Measurements from ENCODE around the gene PCSK1.

The PCSK1 gene

GRCh38 chr5:96463091-96463490 lies 30.0 kb upstream of the PCSK1 start:
- H3K4me3 ChIP-seq (ENCODE audit: low read length, poor library complexity, severe bottlenecking): no peak overlapping the region
- H3F3A ChIP-seq (ENCODE audit: low read depth): no peaks in the 10 kb centered on the region
- no peaks in the 10 kb centered on the region for H3K79me2 ChIP-seq (ENCODE audit: insufficient read depth, low read length)
- TF ChIP-seq CTCF (conservative IDR thresholded peaks at IDR 0.05; ENCODE audit: low read length): no peak
- TF ChIP-seq EZH2phosphoT487 (IDR thresholded peaks at IDR 0.05; ENCODE audit: borderline replicate concordance): no peak
- H4K20me1 ChIP-seq (ENCODE audit: insufficient read depth, low read length, poor library complexity, severe bottlenecking): no peaks in the 10 kb centered on the region
- H3K9ac ChIP-seq (ENCODE audit: low read depth, low read length, poor library complexity, severe bottlenecking): no peak overlapping the region
- no peaks in the 10 kb centered on the region for H3K4me1 ChIP-seq (ENCODE audit: insufficient read depth, low read length, poor library complexity, severe bottlenecking)
- no peaks in the 10 kb centered on the region for H3K9me2 ChIP-seq (replicated peaks; ENCODE audit: low read depth, low read length)
- H2AFZ ChIP-seq (ENCODE audit: low read length): no peak overlapping the region
- no peaks in the 10 kb centered on the region for H3K27me3 ChIP-seq (ENCODE audit: insufficient read depth, low read length, poor library complexity, severe bottlenecking)
- no peaks in the 10 kb centered on the region for H3K9me3 ChIP-seq (ENCODE audit: insufficient read depth, low read depth, low read length)
- no peak overlapping the region for H3K4me2 ChIP-seq (ENCODE audit: low read depth, low read length, poor library complexity, severe bottlenecking)
- no peaks in the 10 kb centered on the region for H3K36me3 ChIP-seq (ENCODE audit: insufficient read depth, low read length)

- no peak overlapping the region for H3K9ac ChIP-seq (ENCODE audit: low read depth, low read length, poor library complexity, severe bottlenecking)
- H3K4me2 ChIP-seq (ENCODE audit: low read depth, low read length, poor library complexity, severe bottlenecking): no peak overlapping the region
- no peaks in the 10 kb centered on the region for H3K27me3 ChIP-seq (ENCODE audit: insufficient read depth, low read length, poor library complexity, severe bottlenecking)
- H3K9me3 ChIP-seq (ENCODE audit: insufficient read depth, low read depth, low read length): no peaks in the 10 kb centered on the region
- no peaks in the 10 kb centered on the region for H3K79me2 ChIP-seq (ENCODE audit: insufficient read depth, low read length)
- no peaks in the 10 kb centered on the region for H3K9me2 ChIP-seq (replicated peaks; ENCODE audit: low read depth, low read length)
- no peaks in the 10 kb centered on the region for H4K20me1 ChIP-seq (ENCODE audit: insufficient read depth, low read length, poor library complexity, severe bottlenecking)
- no peaks in the 10 kb centered on the region for H3F3A ChIP-seq (ENCODE audit: low read depth)
- no peak overlapping the region for H2AFZ ChIP-seq (ENCODE audit: low read length)
- TF ChIP-seq EZH2phosphoT487 (IDR thresholded peaks at IDR 0.05; ENCODE audit: borderline replicate concordance) (no peak), CTCF (conservative IDR thresholded peaks at IDR 0.05; ENCODE audit: low read length) (no peak)
- H3K36me3 ChIP-seq (ENCODE audit: insufficient read depth, low read length): no peaks in the 10 kb centered on the region
- no peak overlapping the region for H3K4me3 ChIP-seq (ENCODE audit: low read length, poor library complexity, severe bottlenecking)
- no peaks in the 10 kb centered on the region for H3K4me1 ChIP-seq (ENCODE audit: insufficient read depth, low read length, poor library complexity, severe bottlenecking)
These were observed 26.5 kb upstream of the PCSK1 start for GRCh38 chr5:96459313-96460121.

DNA sequence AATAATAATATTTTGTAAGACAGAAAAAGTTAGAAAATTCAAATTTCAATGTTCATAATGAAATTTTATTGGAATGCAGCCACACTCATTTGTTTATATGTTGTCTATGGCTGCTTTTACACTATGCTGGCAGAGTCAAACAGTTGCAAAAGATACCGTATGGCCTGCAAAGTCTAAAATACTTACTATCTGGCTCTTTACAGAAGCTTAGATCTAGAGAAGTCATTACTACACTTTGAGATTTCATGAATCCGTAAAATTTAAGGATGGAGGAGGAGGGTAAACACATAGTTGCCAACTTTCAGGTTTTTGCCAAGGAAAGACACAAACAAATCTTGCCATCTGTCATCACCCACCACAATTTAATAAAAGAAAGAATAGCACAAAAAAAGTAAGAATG lies 25.1 kb upstream of the PCSK1 start:
- no peaks in the 10 kb centered on the region for H3K9me2 ChIP-seq (replicated peaks; ENCODE audit: low read depth, low read length)
- no peaks in the 10 kb centered on the region for H3K9me3 ChIP-seq (ENCODE audit: insufficient read depth, low read depth, low read length)
- no peak overlapping the region for H3K9ac ChIP-seq (ENCODE audit: low read depth, low read length, poor library complexity, severe bottlenecking)
- H3K4me3 ChIP-seq (ENCODE audit: low read length, poor library complexity, severe bottlenecking): no peak overlapping the region
- no peaks in the 10 kb centered on the region for H3F3A ChIP-seq (ENCODE audit: low read depth)
- no peaks in the 10 kb centered on the region for H3K27me3 ChIP-seq (ENCODE audit: insufficient read depth, low read length, poor library complexity, severe bottlenecking)
- H3K36me3 ChIP-seq (ENCODE audit: insufficient read depth, low read length): no peaks in the 10 kb centered on the region
- TF ChIP-seq CTCF (conservative IDR thresholded peaks at IDR 0.05; ENCODE audit: low read length) (no peak), EZH2phosphoT487 (IDR thresholded peaks at IDR 0.05; ENCODE audit: borderline replicate concordance) (no peak)
- H3K4me2 ChIP-seq (ENCODE audit: low read depth, low read length, poor library complexity, severe bottlenecking): no peak overlapping the region
- no peaks in the 10 kb centered on the region for H4K20me1 ChIP-seq (ENCODE audit: insufficient read depth, low read length, poor library complexity, severe bottlenecking)
- H2AFZ ChIP-seq (ENCODE audit: low read length): no peak overlapping the region
- no peaks in the 10 kb centered on the region for H3K79me2 ChIP-seq (ENCODE audit: insufficient read depth, low read length)
- H3K4me1 ChIP-seq (ENCODE audit: insufficient read depth, low read length, poor library complexity, severe bottlenecking): no peaks in the 10 kb centered on the region

Data from Loucy (cell line).